GM18508 (cell line): Measurements from ENCODE around the gene MED26.
"Not testable (repeated sequence)": the region's sequence is repeated elsewhere in the genome, so short reads cannot be mapped to it uniquely, and the experiment has no call there.

Experiments
- ATAC-seq: cut with Tn5 transposase; IDR thresholded peaks from one replicate; pipeline ENCODE4 v1.9.1; 2021; ENCODE audit warnings: moderate number of reproducible peaks; ENCODE audit not compliant: insufficient read depth, unreplicated experiment

MED26 gene

DNA sequence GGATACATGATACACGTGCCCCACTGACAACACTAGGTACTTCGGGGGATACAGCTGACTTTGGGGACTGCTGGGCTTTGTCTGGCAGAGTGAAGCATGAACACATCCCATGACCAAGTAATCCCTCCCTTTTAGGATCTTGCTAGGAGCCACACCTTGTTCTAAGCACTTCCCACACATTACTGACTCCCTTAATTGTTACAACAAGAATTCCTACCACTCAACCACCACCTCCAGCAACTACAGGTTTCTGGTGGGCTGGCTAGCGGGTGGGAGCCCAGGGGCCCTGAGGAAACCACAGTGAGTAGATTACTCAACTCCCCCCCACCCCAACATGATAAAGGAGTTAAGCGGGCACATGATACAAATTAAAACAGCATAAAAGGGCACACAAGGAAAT lies 48.6 kb downstream of the MED26 start:
- no peak for ATAC-seq

DNA sequence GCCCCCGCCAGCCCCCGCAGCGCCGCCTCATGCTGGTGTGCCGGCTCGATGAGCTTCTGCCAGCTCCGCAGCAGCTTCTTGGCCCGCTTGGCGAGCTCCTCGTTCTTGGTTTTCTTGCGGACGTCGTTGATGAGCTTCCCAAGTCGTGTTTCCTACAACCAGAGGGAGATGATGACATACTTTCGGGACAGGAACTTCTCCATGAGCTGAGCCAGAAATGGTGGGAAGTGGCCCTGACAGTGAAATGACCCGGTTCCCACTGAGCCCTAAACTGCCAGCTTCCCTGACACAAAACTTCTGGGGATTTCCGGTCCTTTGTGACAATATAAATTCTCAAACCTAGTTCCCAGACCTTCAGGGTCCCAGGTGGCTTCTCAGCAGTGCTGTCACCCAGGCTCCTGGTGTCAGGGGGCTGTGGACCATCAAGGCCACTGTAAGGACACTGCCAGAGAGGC lies 50.4 kb downstream of the MED26 start:
- ATAC-seq, result no peak

DNA sequence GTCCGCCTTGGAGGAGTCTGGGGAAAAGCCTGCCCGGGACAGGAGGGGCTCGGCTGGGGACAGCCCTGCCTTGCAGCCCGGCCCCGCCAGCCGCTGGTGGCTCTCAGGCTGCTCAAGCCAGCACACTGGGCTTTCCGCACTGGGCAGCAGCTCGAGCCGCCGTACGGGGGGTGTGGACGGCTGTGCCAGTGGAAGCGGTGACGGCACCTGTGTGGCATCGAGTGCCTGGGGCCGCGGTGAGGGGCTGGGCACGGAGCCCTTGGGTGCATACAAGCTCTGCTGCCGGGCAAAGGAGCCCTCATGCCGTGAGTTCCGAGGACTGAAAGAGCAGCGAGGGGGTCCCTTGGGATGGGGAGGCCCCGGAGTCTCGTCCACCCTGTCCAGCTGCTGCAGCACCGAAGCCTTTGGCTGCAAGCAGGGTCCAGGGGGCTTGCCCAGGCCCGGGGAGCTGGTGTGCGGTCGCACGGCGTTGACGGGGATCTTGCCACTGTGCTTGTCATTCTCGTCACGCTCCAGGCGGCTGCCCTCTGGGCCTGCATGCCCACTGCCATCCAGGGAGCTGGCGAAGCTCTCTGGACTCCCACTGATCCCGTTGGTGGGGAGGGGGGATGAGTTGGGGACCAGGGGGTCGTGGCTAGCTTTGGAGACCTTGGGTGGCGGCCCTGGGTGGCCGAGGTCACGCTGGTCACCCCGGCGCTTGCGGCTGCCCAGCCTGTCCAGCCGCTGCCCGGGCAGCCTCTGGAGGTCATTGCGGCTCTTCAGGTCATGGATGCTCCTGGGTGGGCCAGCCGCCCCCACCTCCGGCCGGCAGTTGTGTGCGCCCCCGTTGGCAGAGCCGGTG lies 51.1 kb downstream of the MED26 start:
- ATAC-seq, result no peak

DNA sequence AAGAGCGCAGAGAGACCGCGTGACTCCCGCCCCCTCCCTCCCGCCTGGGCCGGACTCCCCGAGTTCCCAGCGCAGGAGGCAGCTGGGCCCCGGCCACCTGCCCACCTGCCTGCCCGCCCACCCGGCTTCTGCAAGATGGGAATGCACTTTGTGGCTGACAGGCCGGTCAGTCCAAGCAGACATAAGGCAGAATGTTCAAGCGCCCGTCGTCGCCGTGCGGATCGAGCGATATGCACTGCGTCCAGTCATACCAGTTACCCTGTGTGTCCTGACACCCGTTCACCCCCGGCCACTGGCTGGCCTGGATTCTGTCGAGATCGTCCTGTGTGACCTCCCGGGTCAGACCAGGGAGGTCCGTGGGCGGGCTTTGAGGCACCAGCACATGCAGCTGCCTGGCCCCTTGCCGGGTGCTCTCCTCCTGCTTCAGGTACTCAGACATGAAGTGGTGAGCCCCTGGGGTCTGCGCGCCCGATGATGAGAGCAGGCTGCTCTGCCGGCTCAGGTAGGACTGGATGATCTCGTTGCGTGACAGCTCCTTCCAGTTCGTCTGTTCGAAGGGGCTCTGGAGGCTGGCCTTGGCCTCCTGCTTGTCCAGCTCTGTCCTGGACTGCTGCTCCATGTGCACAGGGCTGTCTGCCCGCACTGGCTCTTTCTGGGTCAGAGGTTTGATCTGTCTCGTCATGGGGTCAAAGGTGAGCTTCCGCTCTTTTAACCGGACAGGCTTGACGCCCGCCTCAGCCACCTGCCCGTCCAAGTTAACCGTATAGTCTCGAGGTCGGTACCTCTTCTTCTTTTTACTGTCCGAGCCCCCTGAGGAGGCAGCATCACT lies 51.9 kb downstream of the MED26 start:
- ATAC-seq, result no peak

DNA sequence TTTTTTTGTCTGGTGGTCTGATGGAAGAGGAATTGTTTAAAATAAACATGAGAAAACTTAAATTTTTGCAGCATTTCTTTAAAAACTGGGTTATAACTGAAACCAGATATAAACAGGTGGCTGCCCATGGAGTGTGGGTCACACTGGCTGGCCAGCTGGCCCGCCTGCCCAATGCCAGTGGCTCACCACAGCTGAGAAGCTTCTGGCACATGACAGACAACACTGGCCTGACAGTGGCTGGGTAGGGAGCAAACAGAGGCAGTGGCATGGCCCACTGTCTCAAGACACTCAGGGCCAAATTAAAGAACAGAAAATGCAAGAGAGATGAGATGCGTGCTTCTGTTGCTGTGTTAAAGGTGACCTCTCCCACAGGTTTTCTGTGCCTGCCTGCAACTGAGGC lies 52.7 kb downstream of the MED26 start:
- ATAC-seq, result no peak

DNA sequence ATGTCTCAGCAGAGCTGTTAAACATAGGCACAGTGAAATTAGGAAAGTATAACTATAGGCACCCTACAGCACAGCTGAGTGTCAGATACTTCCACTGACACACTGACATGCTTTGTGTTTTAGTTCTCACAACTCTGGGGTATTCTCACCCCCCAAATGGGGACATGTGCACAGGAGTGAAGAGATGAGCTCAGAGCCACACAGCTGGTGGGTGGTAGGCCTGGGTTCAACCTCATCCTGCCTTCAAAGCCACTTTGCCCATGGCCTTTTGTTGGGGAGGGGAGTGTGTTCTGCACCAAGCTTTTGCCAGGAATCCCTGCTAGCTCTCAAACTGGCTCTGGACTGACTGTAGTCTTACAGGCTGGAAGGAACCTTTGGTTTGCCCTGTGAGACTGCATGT lies 54.1 kb downstream of the MED26 start:
- ATAC-seq, result no peak

DNA sequence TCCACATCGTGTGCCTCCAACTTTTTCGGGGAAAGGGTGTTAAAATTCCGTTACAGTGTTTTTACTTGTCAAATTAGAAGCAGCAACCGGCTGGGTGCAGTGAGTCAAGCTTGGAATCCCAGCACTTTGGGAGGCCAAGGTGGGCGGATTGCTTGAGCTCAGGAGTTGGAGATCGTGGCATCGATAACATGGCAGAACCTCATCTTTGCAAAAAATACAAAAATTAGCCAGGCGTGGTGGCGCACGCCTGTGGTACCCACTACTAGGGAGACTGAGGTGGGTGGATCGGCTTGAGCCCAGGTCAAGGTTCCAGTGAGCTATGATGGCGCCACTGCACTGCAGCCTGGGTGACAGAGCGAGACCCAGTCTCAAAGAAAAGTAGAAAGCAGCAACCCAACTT lies 54.7 kb downstream of the MED26 start:
- ATAC-seq, result no peak

DNA sequence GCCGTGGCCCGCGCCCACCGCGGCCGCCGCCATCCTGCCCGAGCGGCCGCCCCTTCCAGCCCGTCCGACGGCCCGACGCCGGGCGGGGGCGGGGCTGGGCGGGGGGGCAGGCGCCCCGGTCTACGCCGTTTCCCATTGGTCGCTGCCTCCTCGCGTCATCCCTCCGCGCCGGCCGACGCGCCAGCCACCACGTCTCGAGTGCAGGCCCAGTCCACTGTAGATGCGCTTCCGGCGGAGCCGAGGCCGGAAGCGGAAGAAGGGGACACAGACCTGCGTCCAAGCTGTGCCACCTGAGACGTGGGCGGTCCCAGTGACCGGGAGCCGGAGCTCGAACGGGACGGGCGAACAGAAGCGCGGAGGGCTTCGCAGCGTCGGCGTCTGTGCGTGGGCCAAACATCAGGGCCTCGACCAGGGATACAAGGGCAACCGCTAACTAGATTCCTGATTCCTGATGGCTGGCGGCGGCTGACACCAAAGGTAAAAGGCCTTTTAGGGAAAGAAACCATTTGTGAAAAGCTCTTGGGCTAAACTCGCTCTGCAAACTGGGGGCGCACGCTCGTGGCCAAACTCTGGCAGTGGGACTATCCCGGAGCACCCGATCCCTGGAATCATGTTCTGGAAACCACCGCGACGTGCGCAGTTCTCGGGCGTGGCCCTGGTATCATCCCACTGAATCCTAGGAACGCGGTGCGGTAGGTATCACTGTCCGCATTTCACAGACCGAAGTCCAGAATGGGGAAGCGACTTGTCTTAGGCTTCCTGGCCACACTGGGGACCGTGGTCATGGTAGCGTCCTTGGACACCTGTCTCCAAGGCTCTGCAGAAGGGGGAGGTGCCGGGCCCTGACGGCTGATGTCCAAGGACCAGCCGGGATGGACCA lies 55.4 kb downstream of the MED26 start, which contains the start of gene SLC35E1:
Gene SLC35E1 (minus strand): TSS at position 84 of the 880 bp plus-strand sequence. CDS start 51 bp downstream, at position 33.
- peak; percentile 39 for ATAC-seq

DNA sequence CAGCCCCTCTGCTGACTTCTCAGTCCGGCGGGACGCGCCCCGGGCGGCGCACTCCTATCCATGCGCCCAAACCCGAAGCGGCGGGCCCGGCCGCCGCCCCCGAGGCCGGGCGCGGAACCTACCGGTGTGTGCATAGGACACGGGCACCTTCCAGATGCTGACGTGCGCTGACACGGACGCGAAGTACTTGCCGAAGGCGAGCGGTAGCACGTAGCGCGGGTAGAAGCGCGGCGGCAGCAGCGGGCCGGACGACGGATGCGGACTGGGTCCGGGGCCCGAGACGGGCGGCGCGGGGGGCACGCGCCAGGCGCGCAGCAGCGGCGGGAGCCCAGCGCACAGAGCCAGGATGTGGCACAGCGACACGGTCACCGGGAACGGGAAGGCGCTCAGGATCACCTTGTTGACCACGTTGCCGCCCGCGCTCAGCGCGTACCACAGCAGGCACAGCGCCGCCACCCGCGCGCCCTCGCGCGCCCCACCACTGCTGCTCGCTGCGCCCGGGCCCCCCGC lies 56.1 kb downstream of the MED26 start:
- peak; percentile 18 for ATAC-seq

DNA sequence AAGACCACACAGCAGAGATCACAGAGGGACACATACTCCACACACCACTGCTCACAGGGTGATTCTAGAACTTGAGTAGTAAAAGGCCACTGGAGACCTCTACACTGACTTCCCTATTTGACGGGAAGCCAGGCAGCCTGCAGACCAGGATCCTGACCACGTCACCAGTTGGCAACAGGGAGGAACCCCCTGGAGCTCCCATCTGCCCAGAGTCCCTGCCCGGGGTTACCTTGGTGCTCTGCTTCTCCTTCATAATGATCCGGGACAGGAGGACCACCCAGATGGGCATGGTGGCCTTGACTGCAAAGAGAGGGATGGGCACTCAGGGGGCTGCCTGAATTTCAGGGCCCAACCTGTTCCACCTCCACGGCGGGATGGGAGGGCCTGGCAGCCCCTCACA lies 56.7 kb downstream of the MED26 start:
- ATAC-seq, result no peak

DNA sequence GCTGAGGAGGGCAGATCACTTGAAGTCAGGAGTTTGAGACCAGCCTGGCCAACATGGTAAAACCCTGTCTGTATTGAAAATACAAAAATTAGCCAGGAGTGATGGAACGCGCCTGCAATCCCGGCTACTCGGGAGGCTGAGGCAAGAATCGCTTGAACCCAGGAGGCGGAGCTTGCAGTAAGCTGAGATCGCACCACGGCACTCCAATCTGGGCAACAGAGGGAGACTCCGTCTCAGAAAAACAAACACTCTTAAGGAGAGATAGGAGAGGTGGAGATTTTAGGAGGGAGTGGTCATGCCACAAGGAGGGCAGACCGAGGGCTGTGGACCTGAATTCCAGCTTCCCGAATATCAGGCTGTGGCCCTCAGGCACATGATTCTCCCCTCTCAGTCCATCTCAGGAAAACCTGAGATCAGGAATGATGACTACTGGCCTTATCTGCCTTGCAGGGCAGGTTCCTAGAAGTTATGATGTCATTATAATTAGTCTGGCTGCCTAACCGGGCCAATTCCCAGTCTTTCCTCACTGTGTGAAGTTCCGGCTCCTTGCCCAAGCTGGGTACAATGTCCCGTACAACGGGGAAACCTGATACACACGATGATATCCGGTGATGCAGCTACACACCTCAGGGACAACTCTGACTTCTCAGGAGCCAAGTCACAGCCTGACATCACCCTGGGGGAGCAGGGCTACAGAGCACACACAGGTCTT lies 58.2 kb downstream of the MED26 start:
- no peak for ATAC-seq

DNA sequence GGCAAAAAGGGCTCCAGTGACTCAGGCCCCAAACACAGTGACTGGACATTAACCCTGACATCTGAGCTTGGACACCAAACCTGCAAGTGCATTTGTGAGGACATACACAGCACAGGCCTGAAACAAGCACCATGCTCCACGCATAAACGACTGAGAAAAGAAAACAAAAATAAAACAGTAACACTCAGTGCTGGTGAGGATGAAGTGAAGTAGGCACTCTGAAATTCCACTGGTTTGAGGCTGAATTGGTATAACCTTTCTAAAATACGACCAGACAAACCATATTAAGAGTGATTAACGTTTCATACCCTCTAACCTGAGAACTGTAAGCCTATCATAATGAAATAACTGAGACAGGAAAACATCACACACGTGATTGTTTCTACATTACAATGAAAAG lies 61.3 kb downstream of the MED26 start:
- no peak for ATAC-seq

DNA sequence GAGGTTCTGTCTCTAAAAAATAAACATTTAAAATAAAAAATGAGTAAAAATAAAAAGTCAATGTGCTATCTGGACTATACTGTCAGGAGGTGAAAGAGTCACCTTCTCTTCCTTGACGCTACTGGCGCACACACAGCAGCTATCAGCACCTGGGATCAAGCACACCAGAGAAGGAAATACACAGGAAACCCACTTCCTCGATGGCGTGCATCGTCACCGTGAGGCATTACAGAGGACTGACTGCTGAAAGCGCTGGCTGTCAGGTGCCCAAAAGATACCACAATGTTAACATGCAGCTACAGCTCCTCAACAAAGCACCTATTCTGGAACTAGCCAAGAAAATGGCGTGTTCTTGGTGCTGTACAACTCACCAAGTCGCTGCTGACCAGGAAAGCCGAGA lies 61.8 kb downstream of the MED26 start:
- ATAC-seq, result no peak

DNA sequence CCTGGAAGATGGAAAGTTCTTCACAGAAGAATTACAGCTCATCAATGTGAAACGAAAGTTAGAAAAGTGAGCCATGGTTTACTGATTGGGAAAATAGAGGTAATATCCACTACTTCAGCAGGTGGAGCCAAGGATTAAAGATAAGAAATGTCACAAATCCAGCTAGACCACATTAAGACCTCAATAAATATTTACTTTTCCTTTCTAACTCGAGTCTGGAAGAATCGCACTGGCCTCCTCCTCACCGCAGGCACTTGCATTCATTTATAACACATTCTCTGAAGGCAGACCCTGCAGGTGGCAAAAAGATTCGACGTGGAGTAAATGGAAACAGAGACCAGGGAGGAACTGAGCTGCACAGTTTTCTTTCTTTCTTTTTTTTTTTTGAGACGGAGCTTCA lies 63.2 kb downstream of the MED26 start:
- ATAC-seq, result no peak

DNA sequence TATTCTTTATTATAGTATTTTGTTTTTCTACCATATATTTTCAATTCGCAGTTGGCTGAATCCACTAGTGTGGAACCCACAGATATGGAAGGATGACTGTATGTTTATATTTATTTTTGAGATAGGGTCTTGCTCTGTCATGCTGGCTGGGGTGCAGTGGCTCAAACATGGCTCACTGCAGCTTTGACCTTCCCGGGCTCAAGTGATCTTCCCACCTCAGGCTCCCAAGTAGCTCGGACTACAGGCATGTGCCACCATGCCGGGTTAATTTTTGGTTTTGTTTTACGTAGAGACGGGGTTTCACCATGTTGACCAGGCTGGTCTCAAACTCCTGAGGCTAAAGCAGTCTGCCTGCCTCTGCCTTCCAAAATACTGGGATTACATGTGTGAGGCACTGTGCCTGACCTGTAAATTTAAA lies 65.4 kb downstream of the MED26 start:
- no peak for ATAC-seq

DNA sequence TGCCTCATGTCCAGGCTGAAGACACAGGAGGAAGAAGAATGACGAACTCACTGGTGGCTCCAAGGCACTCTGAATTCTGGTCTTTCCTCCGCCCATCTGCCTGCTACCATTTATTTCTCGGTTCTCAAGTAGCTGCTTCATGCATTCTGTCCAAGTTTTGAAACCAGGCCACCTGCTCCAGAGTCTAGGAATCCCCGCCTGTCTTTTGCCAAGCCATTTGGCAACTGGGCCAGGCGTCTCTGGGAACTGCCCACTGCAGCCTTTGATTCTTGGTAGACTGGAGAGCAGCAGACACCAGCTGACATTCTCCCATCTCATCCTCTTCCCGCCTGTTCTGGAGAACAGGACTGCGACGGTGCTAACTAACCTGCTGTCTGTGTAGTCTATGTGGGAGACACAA lies 66.6 kb downstream of the MED26 start:
- no peak for ATAC-seq

DNA sequence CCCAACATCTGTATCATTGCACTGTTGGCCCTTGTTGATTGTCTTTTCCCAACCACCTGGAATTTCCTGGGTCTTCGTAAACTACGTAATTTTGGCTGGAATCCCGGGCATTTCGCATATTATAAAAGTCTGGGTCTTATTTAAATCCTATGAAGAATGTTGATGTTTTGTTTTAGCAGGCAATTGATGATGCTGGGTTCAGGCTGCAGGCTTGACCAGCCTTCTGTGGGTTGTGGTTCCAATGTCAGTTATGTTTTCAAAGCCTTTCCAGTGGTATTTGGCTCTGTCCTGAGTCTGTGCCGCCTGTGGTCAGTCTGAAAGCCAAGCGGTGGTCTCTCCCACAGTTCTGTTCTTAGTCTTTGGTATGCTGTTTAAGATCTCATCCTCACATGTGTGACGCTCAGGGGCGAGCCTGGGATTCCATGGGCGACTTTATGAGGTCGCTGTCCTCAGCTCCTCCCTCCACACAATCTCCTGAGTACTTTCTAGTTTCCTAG lies 68.2 kb downstream of the MED26 start:
- no peak for ATAC-seq

DNA sequence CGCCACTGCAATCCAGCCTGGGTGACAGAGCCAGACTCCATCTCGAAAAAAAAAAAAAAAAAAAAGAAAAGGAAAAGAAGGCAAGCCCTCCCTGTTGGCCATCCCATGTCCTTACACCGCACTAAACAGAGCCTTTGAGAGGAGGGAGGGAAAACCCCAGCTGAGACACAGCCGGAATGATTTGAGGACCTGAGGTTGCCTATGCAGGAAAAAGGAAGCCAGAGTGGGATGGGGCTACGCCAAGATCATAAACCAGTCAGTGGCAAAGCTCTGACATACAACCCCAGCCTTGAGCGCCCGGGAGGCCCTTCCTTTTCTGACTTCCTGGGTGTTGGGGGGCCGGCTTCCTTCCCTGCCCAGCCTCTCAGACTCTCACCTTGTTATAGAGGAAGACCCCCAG lies 73.2 kb downstream of the MED26 start:
- no peak for ATAC-seq

DNA sequence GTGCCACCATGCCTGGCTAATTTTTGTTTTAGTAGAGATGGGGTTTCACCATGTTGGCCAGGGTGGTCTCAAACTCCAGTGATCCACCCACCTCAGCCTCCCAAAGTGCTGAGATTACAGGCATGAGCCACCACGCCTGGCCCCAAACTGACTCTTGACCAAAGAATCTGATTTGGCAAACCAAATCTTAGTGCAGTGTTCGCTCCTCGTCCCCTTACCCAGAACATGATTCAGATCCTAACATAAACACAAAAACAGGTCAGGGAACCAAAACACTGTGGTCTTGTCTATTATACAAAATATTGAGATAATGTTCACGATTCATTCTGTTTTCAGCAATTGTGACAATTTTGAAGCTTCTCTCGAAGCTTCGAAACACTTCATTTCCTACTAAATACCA lies 76.1 kb downstream of the MED26 start:
- ATAC-seq, result not testable (repeated sequence)
